Activated gamma-delta T cell treated with Interleukin-2 at 50 U/mL for 16 hours (primary cell): Measurements from ENCODE around the gene EIF4E2.

Experiments used
- DNase-seq: peaks from one replicate; pipeline ENCODE4 v3.0.0-alpha.2; 2020

Gene EIF4E2

GRCh38 chr2:232539298-232540231 lies 10.9 kb upstream of the EIF4E2 start, which contains the start of gene CHRNG:
Gene CHRNG, plus strand, starts transcription at chr2:232539692. Its CDS starts 56 bp downstream, at chr2:232539748.
- DNase-seq, result no peak

- no peak for DNase-seq
These were observed 9.9 kb upstream of the EIF4E2 start for GRCh38 chr2:232540441-232541041.

GRCh38 chr2:232541195-232541960 lies 9.1 kb upstream of the EIF4E2 start:
- DNase-seq, result no peak

- DNase-seq, result no peak
These were observed 8.4 kb upstream of the EIF4E2 start for GRCh38 chr2:232541961-232542714.

GRCh38 chr2:232542715-232543467 lies 7.6 kb upstream of the EIF4E2 start:
- no peak for DNase-seq

GRCh38 chr2:232543491-232543890 lies 7.0 kb upstream of the EIF4E2 start:
- no peak for DNase-seq

- no peak for DNase-seq
These were observed 6.4 kb upstream of the EIF4E2 start for GRCh38 chr2:232543928-232544631.

- no peak for DNase-seq
These were observed 5.8 kb upstream of the EIF4E2 start for GRCh38 chr2:232544674-232545073.

GRCh38 chr2:232545511-232546375 lies 4.7 kb upstream of the EIF4E2 start:
- no peak for DNase-seq

- DNase-seq, result no peak
These were observed 2.5 kb upstream of the EIF4E2 start for GRCh38 chr2:232547991-232548390.

- no peak for DNase-seq
These were observed 685 bp upstream of the EIF4E2 start for GRCh38 chr2:232549655-232550353.

- no peak for DNase-seq
These were observed 755 bp downstream of the EIF4E2 start for GRCh38 chr2:232551250-232551638.

GRCh38 chr2:232551776-232552175 lies 1.3 kb downstream of the EIF4E2 start:
- no peak for DNase-seq

- DNase-seq, result no peak
These were observed 5.9 kb downstream of the EIF4E2 start for GRCh38 chr2:232556426-232556825.

- DNase-seq, result no peak
These were observed 12.1 kb downstream of the EIF4E2 start for GRCh38 chr2:232562515-232563151.

GRCh38 chr2:232563580-232563979 lies 13.1 kb downstream of the EIF4E2 start:
- DNase-seq, result no peak

GRCh38 chr2:232567721-232568120 lies 17.2 kb downstream of the EIF4E2 start:
- no peak for DNase-seq

- DNase-seq, result no peak
These were observed 17.7 kb downstream of the EIF4E2 start for GRCh38 chr2:232568161-232568560.

- DNase-seq, result no peak
These were observed 19.1 kb downstream of the EIF4E2 start for GRCh38 chr2:232569541-232569940.
